Measurements from ENCODE around the gene CCDC169.
"Not testable (repeated sequence)": the region's sequence is repeated elsewhere in the genome, so short reads cannot be mapped to it uniquely, and the experiment has no call there.

CCDC169 gene

GRCh38 chr13:36297366-36298338, at the start of gene CCDC169:
Gene CCDC169 (minus strand): TSS chr13:36297814. CDS start chr13:36297719, 95 bp downstream.
- peak; percentile 31 for DNase-seq (ENCODE audit: low read depth)

- DNase-seq (ENCODE audit: low read depth) = peak; percentile 63
Observed at GRCh38 chr13:36346222-36347083, 48.8 kb upstream of the CCDC169 start, which contains the start of gene SPART. Gene SPART (minus strand): TSS chr13:36346394. CDS start chr13:36335830, 10,564 bp downstream.

DNA sequence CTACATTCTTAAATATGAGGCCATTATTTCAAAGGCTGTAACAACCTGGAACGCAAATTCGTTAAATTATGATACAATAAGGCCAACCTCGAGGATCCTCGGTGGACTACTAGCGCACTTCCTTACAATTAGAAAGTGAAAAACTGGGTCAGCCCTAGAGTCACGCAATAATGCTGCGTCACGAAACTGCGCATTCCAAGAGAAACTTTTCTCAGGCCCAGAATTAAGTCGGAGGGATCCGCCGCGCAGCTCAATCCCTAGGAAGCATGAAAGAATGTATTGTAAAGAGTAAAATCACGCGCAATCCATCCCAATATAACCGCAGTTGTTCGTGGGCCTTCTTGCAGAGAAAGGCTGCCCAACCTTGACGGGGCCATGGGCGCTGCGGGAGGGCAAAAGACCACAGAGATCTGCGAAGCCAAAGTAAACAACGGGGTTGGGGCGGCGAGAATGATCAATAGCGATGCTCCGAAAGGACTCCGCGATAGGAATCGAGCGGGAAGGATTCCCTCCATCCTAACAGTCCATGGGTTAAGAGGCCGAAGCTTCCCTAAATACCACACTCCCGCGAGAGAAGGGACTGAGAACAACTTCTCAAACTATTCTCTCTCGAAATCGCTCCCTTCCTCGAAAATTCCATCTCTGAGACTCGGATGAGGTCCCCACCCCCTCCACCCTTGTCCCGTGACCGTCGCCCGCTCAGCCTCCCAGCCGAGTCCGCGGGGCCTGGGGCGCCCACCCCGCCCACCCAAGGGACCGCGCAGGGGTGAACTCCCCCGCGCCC, 48.0 kb upstream of the CCDC169 start:
- DNase-seq (ENCODE audit: low read depth) = peak; percentile 2

- no peak for DNase-seq (ENCODE audit: low read depth)
Observed at GRCh38 chr13:36344886-36345437, 47.3 kb upstream of the CCDC169 start.

- no peak for DNase-seq (ENCODE audit: low read depth)
Observed at GRCh38 chr13:36344173-36344572, 46.6 kb upstream of the CCDC169 start.

- no peak for DNase-seq (ENCODE audit: low read depth)
Observed at GRCh38 chr13:36343766-36344165, 46.2 kb upstream of the CCDC169 start.

- no peak for DNase-seq (ENCODE audit: low read depth)
Observed at GRCh38 chr13:36342715-36343114, 45.1 kb upstream of the CCDC169 start.

GRCh38 chr13:36341718-36342117, 44.1 kb upstream of the CCDC169 start:
- DNase-seq (ENCODE audit: low read depth) = no peak

DNA sequence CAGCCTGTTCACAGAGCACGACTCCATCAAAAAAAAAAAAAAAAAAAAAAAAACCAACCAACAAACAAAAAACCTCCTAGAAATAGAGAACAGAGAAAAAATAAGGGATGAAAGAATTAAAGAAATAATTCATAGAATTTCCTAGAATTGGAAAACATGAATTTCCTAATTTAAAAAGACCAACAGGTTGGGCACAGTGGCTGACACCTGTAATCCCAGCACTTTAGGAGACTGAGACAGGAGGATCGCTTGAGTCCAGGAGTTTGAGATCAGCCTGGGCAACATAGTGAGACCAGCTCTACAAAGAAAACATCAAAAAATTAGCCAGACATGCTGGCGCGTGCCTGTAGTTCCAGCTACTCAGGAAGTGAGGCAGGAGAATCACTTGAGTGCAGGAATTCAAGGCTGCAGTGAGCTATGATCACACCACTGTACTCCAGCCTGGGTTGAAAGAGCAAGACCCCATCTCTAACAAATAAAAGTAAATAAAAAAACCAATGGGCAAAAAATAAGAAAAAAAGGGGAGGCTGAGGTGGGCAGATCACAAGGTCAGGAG, 42.1 kb upstream of the CCDC169 start:
- DNase-seq (ENCODE audit: low read depth) = no peak

GRCh38 chr13:36337938-36338641, 40.5 kb upstream of the CCDC169 start:
- no peak for DNase-seq (ENCODE audit: low read depth)

DNA sequence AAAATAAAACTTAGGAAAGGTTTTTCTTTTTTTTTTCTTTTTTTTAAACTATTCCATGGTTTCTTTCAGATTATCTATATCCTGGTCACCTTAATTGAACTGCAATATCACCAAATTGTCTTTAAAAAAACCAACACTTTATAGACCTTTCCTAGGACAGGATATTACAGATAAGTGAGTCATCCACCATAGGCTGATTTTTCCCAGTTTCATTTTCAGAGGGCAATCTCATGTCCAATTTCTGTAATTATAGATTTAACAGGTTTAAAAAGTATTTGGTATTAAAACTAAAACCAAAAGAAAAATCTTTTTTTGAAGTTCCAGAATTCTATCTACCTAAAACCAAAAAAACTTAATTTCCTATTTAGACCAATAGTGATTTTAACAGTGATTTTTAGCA, 35.4 kb upstream of the CCDC169 start:
- no peak for DNase-seq (ENCODE audit: low read depth)

DNA sequence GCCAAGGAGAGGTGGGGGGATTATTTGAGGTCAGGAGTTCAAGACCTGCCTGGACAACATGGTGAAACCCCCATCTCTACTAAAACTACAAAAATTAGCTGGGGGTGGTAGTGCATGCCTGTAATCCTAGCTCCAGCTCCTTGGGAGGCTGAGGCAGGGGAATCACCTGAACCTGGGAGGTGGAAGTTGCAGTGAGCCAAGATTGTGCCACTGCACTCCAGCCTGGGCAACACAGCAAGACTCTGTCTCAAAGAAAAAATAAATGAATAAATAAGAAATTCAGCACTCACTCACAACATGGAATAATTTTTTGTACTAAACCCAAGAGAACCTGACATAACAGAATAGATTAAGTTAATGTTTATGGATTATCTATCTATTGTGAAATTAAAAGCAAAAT, 34.6 kb upstream of the CCDC169 start:
- DNase-seq (ENCODE audit: low read depth) = not testable (repeated sequence)

- DNase-seq (ENCODE audit: low read depth) = no peak
Observed at GRCh38 chr13:36331280-36331679, 33.7 kb upstream of the CCDC169 start.

- DNase-seq (ENCODE audit: low read depth) = no peak
Observed at GRCh38 chr13:36329361-36329760, 31.7 kb upstream of the CCDC169 start.

DNA sequence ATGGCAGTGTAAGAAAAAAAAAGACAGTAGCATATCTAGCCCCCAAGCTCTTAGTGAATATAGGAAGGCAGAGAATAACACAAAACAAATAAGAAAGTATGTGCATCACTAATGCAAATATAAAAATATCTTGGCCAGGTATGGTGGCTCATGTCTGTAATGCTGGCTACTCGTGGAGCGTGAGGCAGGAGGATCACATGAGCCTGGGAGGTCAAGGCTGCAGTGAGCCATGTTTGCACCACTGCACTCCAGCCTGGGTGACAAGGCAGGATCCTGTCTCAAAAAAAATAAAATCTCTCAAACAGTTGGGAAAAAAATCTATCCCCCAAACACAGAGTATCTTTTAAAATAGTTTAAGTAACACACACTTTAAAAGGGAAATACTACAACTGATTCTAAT, 31.2 kb upstream of the CCDC169 start:
- no peak for DNase-seq (ENCODE audit: low read depth)

- no peak for DNase-seq (ENCODE audit: low read depth)
Observed at GRCh38 chr13:36325912-36326311, 28.3 kb upstream of the CCDC169 start.

DNA sequence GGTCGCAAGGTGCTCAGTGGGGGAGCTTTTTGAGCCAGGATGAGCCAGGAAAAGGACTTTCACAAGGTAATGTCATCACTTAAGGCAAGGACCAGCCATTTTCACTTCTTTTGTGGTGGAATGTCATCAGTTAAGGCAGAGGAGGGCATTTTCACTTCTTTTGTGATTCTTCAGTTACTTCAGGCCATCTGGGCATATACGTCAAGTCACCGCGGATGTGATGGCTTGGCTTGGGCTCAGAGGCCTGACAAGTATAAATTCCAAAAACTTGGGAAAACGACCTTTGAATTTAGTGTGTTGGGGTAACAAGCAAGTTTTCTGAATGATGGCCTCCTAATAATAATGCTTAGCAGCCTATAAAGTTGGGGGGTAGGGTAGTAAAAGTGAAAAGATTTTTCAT, 27.3 kb upstream of the CCDC169 start:
- DNase-seq (ENCODE audit: low read depth) = not testable (repeated sequence)

DNA sequence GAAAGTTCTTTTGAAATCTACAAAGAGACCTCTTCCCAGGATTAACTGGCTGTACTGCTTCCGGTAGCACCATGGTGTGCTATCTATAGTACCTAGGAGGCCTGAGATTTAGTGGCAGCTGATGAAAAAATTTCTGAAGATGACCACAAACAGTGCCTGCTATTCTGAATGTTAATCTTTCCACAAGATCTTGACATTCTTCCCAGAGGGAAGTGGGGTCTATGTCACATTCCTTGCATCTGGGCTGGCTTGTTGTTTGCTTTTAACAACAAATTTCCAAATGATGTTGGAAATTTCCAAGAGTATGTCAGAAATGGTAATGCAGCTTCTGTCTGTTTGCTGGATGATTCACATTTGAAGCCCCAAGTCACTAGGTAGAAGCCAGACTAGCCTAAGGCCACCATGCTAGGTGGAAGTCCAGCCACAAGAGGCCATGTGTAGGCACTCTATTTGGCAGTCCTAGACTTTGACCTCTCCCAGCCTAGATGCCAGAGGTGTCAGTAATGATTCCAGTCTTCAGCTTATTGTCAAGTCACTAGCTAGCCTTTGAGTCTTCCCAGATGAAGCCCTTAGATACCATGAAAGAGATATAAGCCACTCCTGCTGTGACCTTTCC, 26.4 kb upstream of the CCDC169 start:
- DNase-seq (ENCODE audit: low read depth) = no peak

- DNase-seq (ENCODE audit: low read depth) = no peak
Observed at GRCh38 chr13:36323408-36323807, 25.8 kb upstream of the CCDC169 start.

DNA sequence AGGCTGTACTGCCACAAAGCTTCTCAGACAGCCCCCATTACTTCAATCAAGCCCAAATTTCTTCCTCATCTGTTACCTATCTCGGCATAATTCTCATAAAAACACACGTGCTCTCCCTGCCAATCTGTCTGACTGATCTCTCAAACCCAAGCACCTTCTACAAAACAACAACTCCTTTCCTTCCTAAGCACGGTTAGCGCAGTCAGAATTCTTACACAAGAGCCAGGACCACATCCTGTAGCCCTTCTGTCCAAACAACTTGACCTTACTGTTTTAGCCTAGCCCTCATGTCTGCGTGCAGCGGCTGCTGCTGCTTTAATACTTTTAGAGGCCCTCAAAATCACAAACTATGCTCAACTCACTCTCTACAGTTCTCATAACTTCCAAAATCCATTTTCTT, 22.2 kb upstream of the CCDC169 start:
- DNase-seq (ENCODE audit: low read depth) = not testable (repeated sequence)

Data from stimulated activated CD8-positive, alpha-beta memory T cell treated with anti-CD3 and anti-CD28 coated beads, Interleukin-15, amount 100 ng/mL, for 24 hours (primary cell).